ENCODE results near the gene BRD9.

DNA sequence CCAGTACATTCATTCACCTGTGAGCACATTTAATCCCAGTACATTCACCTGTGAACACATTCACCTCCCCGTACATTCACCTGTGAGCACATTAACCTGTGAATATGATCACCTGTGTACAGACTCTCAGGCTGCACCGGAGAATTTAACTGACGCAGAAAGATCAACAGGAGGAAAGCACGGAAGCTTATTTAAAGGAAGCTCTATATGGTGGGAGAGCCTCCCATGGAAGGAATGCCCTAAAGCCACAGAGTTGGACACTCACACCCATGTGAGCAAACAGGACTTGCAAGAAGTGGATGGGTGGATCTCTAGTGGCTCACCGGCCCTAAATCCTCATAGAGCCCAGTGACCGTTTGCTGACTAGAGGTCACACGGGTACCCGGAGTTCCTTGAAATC is 38.3 kb upstream of the BRD9 start:
- TF ChIP-seq EZH2 (IDR thresholded peaks at IDR 0.05; ENCODE audit: insufficient read depth, poor library complexity, severe bottlenecking): no peak
- no peak for TF ChIP-seq EZH2phosphoT487 (IDR thresholded peaks at IDR 0.05; ENCODE audit: insufficient read depth, low read depth)
